Stimulated activated CD4-positive, alpha-beta T cell treated with anti-CD3 and anti-CD28 coated beads, Interleukin-15, amount 100 ng/mL, for 1 hour (primary cell): ENCODE data around the gene SET.
"Not testable (repeated sequence)": the region's sequence is repeated elsewhere in the genome, so short reads cannot be mapped to it uniquely, and the experiment has no call there.

Source experiments
- DNase-seq, 2 donors: peaks; one replicate each; pipeline ENCODE4 v3.0.0-alpha.2; 2020; ENCODE audit warnings: low read depth in 1 of 2, low spot score in 1 of 2

Gene SET

GRCh38 chr9:128688501-128689292 is at the start of gene SET:
Gene SET (plus strand): TSS chr9:128689222. CDS start chr9:128689583, 361 bp downstream.
- DNase-seq, result peak; percentile 87 to 91

GRCh38 chr9:128640603-128641002 is 48.4 kb upstream of the SET start:
- no peak for DNase-seq

GRCh38 chr9:128642675-128643245 is 46.3 kb upstream of the SET start:
- no peak for DNase-seq

- no peak for DNase-seq
Measured at GRCh38 chr9:128643519-128644300, 45.3 kb upstream of the SET start.

GRCh38 chr9:128648206-128648605 is 40.8 kb upstream of the SET start:
- peak; percentile 44 to 58 for DNase-seq

GRCh38 chr9:128651798-128652197 is 37.2 kb upstream of the SET start:
- no peak for DNase-seq

GRCh38 chr9:128653908-128654307 is 35.1 kb upstream of the SET start:
- no peak for DNase-seq

- no peak for DNase-seq
Measured at GRCh38 chr9:128654481-128654880, 34.5 kb upstream of the SET start.

GRCh38 chr9:128656416-128657343 is 32.3 kb upstream of the SET start, which contains the start of gene DYNC2I2:
Gene DYNC2I2 (minus strand): TSS chr9:128656847. CDS start chr9:128656726, 121 bp downstream.
- peak; percentile 93 to 96 for DNase-seq

GRCh38 chr9:128657344-128657704 is 31.7 kb upstream of the SET start:
- DNase-seq, result no peak

- no peak for DNase-seq
Measured at GRCh38 chr9:128657796-128658195, 31.2 kb upstream of the SET start.

GRCh38 chr9:128666481-128666941 is 22.5 kb upstream of the SET start:
- DNase-seq, result not testable (repeated sequence)

- no peak for DNase-seq
Measured at GRCh38 chr9:128669786-128670185, 19.2 kb upstream of the SET start.

- DNase-seq, result no peak
Measured at GRCh38 chr9:128675382-128675781, 13.6 kb upstream of the SET start.

GRCh38 chr9:128677794-128678193 is 11.2 kb upstream of the SET start:
- DNase-seq, result no peak

- DNase-seq, result no peak
Measured at GRCh38 chr9:128683340-128684064, 5.5 kb upstream of the SET start.

GRCh38 chr9:128684065-128684324 is 5.0 kb upstream of the SET start:
- DNase-seq, result no peak

GRCh38 chr9:128684325-128685199 is 4.5 kb upstream of the SET start:
- peak; percentile 42 to 48 for DNase-seq
